Fibroblast of lung (primary cell): Measurements from ENCODE around the gene UGT1A10. TPM values are rescaled to one million over a fixed set of nuclear protein-coding genes. Genes with fewer than 3 reads are reported as not detected.

Experiments used
- DNase-seq, 2 donors: peaks; one replicate each; pipeline versions ENCODE4 v3.0.0 to v3.0.0-alpha.2; 2010; ENCODE audit warnings: low read depth in 2 of 2
- H2AFZ ChIP-seq: 2 replicates; pipeline ENCODE4 v1.5.1; 2012; ENCODE audit warnings: low read length, control low read depth, inconsistent platforms
- H3K27ac ChIP-seq: 2 replicates; pipeline ENCODE4 v1.5.1; 2011; ENCODE audit warnings: low read length, control low read depth; ENCODE audit not compliant: insufficient read depth
- H3K27me3 ChIP-seq: 2 replicates; pipeline ENCODE4 v1.5.1; 2011; ENCODE audit warnings: mild to moderate bottlenecking, low read length; ENCODE audit not compliant: control insufficient read depth, insufficient read depth
- H3K36me3 ChIP-seq: 2 replicates; pipeline ENCODE4 v1.5.1; 2011; ENCODE audit warnings: low read length; ENCODE audit not compliant: control insufficient read depth, insufficient read depth
- H3K4me1 ChIP-seq: 2 replicates; pipeline ENCODE4 v1.5.1; 2011; ENCODE audit warnings: low read length; ENCODE audit not compliant: control insufficient read depth, insufficient read depth; ENCODE audit errors: extremely low read depth
- H3K4me2 ChIP-seq: 2 replicates; pipeline ENCODE4 v1.5.1; 2011; ENCODE audit warnings: low read length, control low read depth; ENCODE audit not compliant: insufficient read depth; ENCODE audit errors: extremely low read depth
- H3K4me3 ChIP-seq, 4 experiments: fragments of 200-600 bp in 1 of 4; sonication (generic) in 1 of 4; replicated peaks in 1 of 4; 2 replicates each; pipeline ENCODE4 v1.5.1; 2011 to 2016; ENCODE audit warnings: low read length in 4 of 4, low read depth in 3 of 4, mild to moderate bottlenecking in 3 of 4, control low read depth in 2 of 4, inconsistent platforms in 1 of 4, mixed read lengths in 1 of 4; ENCODE audit not compliant: insufficient read depth in 1 of 4; ENCODE audit errors: control extremely low read depth in 1 of 4
- H3K79me2 ChIP-seq: 2 replicates; pipeline ENCODE4 v1.5.1; 2012; ENCODE audit warnings: mild to moderate bottlenecking, low read length, inconsistent platforms; ENCODE audit not compliant: control insufficient read depth, insufficient read depth
- H3K9ac ChIP-seq: 2 replicates; pipeline ENCODE4 v1.5.1; 2011; ENCODE audit warnings: mild to moderate bottlenecking, low read length, control low read depth; ENCODE audit not compliant: insufficient read depth
- H3K9me3 ChIP-seq: 2 replicates; pipeline ENCODE4 v1.5.1; 2012; ENCODE audit warnings: low read depth, low read length; ENCODE audit not compliant: control insufficient read depth, insufficient read depth
- H4K20me1 ChIP-seq: 2 replicates; pipeline ENCODE4 v1.5.1; 2011; ENCODE audit warnings: low read length; ENCODE audit not compliant: control insufficient read depth, insufficient read depth; ENCODE audit errors: extremely low read depth
- EZH2 ChIP-seq: IDR thresholded peaks from 2 replicates; pipeline ENCODE4 v1.5.1; 2012; ENCODE audit warnings: low read length, control low read depth, mild to moderate bottlenecking; ENCODE audit errors: missing control alignments
- polyA plus RNA-seq, 2 donors: library from polyadenylated mRNA; depleted of rRNA in 1 of 2; stranded (reverse) in 1 of 2; unstranded in 1 of 2; fragments of >200 nt; gene quantifications; 2 replicates each; pipeline ENCODE4 v1.2.1, GENCODE V29; 2011 to 2012; ENCODE audit warnings: missing spikeins in 1 of 2
- total RNA-seq: library from RNA; depleted of rRNA; stranded (reverse); fragments of >200 nt; gene quantifications from 2 replicates; pipeline ENCODE4 v1.2.1, GENCODE V29; 2014
- TF ChIP-seq, protein P1 (sequence below), 2 donors: IDR thresholded peaks in 1 of 2; conservative IDR thresholded peaks in 1 of 2; 1 replicate in 1 of 2; 2 replicates in 1 of 2; pipeline ENCODE4 v1.5.1; 2011 to 2012; ENCODE audit warnings: low read length in 2 of 2, control low read depth in 1 of 2, inconsistent platforms in 1 of 2, low read depth in 1 of 2, mild to moderate bottlenecking in 1 of 2

The UGT1A10 gene
- total and polyA plus RNA-seq, 2 donors (not counting 1 experiment from before 2014, with no cell fraction given), result not detected

GRCh38 chr2:233779722-233780121, 143.5 kb downstream of the UGT1A10 start:
- no peaks in the 10 kb centered on the region for H3K4me1 ChIP-seq
- no peak overlapping the region for H3K4me3 ChIP-seq
- no peak overlapping the region for H3K27ac ChIP-seq
- H3K4me2 ChIP-seq, result no peak overlapping the region
- H3K36me3 ChIP-seq, result no peaks in the 10 kb centered on the region
- H3K79me2 ChIP-seq, result no peaks in the 10 kb centered on the region
- H3K27me3 ChIP-seq, result no peaks in the 10 kb centered on the region
- no peak for DNase-seq
- no peak for TF ChIP-seq EZH2
- TF ChIP-seq, protein P1, sequence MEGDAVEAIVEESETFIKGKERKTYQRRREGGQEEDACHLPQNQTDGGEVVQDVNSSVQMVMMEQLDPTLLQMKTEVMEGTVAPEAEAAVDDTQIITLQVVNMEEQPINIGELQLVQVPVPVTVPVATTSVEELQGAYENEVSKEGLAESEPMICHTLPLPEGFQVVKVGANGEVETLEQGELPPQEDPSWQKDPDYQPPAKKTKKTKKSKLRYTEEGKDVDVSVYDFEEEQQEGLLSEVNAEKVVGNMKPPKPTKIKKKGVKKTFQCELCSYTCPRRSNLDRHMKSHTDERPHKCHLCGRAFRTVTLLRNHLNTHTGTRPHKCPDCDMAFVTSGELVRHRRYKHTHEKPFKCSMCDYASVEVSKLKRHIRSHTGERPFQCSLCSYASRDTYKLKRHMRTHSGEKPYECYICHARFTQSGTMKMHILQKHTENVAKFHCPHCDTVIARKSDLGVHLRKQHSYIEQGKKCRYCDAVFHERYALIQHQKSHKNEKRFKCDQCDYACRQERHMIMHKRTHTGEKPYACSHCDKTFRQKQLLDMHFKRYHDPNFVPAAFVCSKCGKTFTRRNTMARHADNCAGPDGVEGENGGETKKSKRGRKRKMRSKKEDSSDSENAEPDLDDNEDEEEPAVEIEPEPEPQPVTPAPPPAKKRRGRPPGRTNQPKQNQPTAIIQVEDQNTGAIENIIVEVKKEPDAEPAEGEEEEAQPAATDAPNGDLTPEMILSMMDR (conservative IDR thresholded peaks at IDR 0.05 in 1 of 2, IDR thresholded peaks at IDR 0.05 in 1 of 2; ENCODE audit: low read depth in 1 of 2, low read length in 2 of 2), result no peak
- no peak overlapping the region for H2AFZ ChIP-seq
- H3K9me3 ChIP-seq, result no peaks in the 10 kb centered on the region
- H4K20me1 ChIP-seq, result no peaks in the 10 kb centered on the region
- no peak overlapping the region for H3K9ac ChIP-seq

DNA sequence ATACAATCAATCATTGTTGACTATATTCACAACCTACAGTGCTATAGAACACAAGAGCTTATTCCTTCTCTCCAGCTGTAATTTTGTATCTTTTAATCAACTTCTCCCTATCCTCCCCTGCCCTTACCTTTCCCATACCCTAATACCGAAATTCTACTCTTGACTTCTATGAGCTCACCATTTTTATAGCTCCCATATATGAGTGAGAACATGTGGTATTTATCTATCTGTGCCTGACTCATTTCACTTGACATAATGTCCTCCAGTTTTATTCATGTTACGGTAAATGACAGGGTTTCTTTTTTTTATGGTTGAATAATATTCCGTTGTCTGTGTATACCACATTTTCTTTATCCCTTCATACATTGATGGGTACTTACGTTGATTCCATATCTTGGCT, 144.5 kb downstream of the UGT1A10 start:
- H3K36me3 ChIP-seq, result no peaks in the 10 kb centered on the region
- H3K79me2 ChIP-seq, result no peaks in the 10 kb centered on the region
- no peak overlapping the region for H3K4me2 ChIP-seq
- no peaks in the 10 kb centered on the region for H3K27me3 ChIP-seq
- H3K4me3 ChIP-seq, result no peak overlapping the region
- H3K4me1 ChIP-seq, result no peaks in the 10 kb centered on the region
- TF ChIP-seq, protein P1 (conservative IDR thresholded peaks at IDR 0.05 in 1 of 2, IDR thresholded peaks at IDR 0.05 in 1 of 2; ENCODE audit: low read depth in 1 of 2, low read length in 2 of 2), result no peak
- no peak for TF ChIP-seq EZH2
- H3K27ac ChIP-seq, result no peak overlapping the region
- no peaks in the 10 kb centered on the region for H3K9me3 ChIP-seq
- no peak for DNase-seq
- no peak overlapping the region for H3K9ac ChIP-seq
- H2AFZ ChIP-seq, result no peak overlapping the region
- H4K20me1 ChIP-seq, result no peaks in the 10 kb centered on the region

GRCh38 chr2:233789554-233789953, 153.3 kb downstream of the UGT1A10 start:
- Histone ChIP-seq H3K36me3 (no peaks in the 10 kb centered on the region), H2AFZ (no peak overlapping the region), H3K4me3 (no peak overlapping the region), H3K9ac (no peak overlapping the region), H3K27ac (no peak overlapping the region), H3K9me3 (no peaks in the 10 kb centered on the region), H3K4me2 (no peak overlapping the region), H3K27me3 (no peaks in the 10 kb centered on the region), H3K4me1 (no peaks in the 10 kb centered on the region), H3K79me2 (no peaks in the 10 kb centered on the region), H4K20me1 (no peaks in the 10 kb centered on the region)
- TF ChIP-seq, protein P1 (conservative IDR thresholded peaks at IDR 0.05 in 1 of 2, IDR thresholded peaks at IDR 0.05 in 1 of 2; ENCODE audit: low read depth in 1 of 2, low read length in 2 of 2), result no peak
- no peak for TF ChIP-seq EZH2
- no peak for DNase-seq
